GM21786 (cell line): ENCODE data around the gene HRH3.

Experiments
- ATAC-seq: cut with Tn5 transposase; IDR thresholded peaks from one replicate; pipeline ENCODE4 v1.9.1; 2021; ENCODE audit not compliant: unreplicated experiment

HRH3 gene

GRCh38 chr20:62181808-62182207 is 38.3 kb downstream of the HRH3 start:
- no peak for ATAC-seq

DNA sequence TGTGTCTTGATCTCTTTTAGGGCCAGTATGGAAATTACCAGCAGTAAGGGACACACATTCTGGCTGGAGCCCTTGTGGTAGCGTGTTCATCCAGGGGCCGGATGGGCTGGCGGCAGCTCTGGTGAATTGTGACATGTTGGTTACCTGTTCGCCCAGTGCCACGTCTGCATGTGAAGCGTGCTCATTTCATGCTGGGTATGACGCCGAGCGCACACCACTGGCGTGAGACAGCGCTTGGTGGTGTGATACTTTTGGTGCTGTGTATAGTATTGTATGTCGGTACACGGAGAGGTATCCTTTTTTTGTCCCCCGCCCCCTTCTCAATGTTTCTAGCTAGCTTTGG is 40.9 kb downstream of the HRH3 start:
- no peak for ATAC-seq

- no peak for ATAC-seq
Observed at GRCh38 chr20:62178316-62179161, 41.5 kb downstream of the HRH3 start.

GRCh38 chr20:62177307-62177706 is 42.8 kb downstream of the HRH3 start:
- no peak for ATAC-seq

- no peak for ATAC-seq
Observed at GRCh38 chr20:62176866-62177265, 43.2 kb downstream of the HRH3 start.

- ATAC-seq: no peak
Observed at GRCh38 chr20:62175711-62176110, 44.4 kb downstream of the HRH3 start.

GRCh38 chr20:62174870-62175624 is 45.0 kb downstream of the HRH3 start:
- ATAC-seq: no peak

- no peak for ATAC-seq
Observed at GRCh38 chr20:62174021-62174804, 45.9 kb downstream of the HRH3 start.

DNA sequence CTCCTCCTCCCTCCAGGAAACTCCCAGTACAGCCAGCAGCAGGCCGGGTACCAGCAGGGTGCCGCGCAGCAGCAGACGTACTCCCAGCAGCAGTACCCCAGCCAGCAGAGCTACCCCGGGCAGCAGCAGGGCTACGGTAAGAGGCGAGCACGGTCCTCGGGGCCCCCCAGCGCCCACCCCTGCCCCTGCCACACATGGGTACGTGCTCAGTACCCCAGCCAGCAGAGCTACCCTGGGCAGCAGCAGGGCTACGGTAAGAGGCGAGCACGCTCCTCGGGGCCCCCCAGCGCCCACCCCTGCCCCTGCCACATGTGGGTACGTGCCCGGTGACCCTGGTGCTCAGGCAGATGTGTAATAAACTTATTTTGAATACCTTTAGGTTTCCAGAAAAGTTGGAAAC is 47.4 kb downstream of the HRH3 start:
- no peak for ATAC-seq

DNA sequence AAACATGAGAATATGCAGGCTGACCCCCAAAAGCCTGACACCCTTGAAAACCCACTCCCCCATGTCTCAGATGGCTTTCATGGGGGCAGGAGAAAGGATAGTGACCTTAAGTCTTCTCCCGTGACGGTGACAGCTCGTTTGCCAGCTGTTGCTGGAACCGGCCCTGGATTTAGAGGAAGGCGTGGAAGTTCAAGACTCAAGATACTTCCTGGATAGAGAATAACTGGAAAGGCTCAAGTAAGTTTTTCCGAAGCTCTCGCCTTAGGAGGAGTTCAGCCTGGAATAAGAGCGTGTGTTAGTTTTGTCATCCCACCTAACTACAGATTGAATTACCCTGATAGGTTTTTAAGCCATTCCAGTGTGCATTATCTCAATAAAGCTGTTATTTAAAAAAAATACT is 48.8 kb downstream of the HRH3 start:
- ATAC-seq: no peak

- no peak for ATAC-seq
Observed at GRCh38 chr20:62170536-62170935, 49.5 kb downstream of the HRH3 start.

DNA sequence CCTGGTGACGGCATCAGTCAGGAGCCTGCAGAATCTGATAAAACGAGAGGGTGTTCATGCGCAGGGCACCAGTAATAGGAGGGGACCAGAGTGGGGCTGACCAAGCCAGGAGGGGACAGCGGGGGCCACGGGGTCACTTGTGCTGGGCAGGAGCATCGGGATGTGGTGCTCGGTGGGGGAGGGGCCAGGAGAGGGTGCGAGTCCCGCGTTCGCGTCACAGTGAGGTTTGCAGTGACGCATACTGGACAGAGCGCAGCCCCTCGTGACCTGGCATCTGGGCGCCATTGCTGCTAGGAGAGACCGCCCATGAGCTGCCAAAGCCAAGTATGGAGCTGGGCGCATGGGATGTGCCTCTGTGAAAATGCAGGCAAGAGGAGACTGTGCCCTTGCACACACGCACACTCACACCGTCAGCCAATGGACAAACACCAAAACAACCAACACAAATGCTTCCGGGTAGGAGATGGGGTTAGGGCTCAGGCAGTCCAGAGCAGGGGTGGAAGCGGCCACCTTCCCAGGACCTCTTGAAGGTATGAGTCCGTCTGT is 51.1 kb downstream of the HRH3 start:
- no peak for ATAC-seq

- no peak for ATAC-seq
Observed at GRCh38 chr20:62168061-62168460, 52.0 kb downstream of the HRH3 start.

DNA sequence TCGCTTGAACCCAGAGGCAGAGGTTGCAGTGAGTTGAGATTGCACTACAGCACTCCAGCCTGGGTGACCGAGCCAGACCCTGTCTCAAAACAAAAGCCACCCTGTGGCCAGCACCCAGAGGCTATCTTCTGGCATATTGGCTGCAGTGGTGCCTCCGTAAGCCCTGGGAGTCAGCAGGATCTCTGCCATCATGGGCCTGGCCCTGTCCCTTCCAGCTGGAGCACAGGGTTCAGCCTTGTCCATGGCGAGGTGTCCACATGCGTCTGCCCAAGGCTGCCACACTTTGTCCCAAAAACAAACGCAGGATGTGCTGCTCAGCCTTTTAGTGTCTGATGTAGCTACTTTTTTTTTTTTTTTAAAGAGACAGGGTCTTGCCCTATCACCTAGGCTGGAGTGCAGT is 52.6 kb downstream of the HRH3 start:
- ATAC-seq: no peak

GRCh38 chr20:62165762-62166399 is 54.2 kb downstream of the HRH3 start:
- ATAC-seq: no peak
